ENCODE results near the gene SYNJ1. TPM values are rescaled to one million over a fixed set of nuclear protein-coding genes. Genes with fewer than 3 reads are reported as not detected.

Gene SYNJ1
- polyA plus RNA-seq, 1 donor from 2014 or later = 1.4 TPM

DNA sequence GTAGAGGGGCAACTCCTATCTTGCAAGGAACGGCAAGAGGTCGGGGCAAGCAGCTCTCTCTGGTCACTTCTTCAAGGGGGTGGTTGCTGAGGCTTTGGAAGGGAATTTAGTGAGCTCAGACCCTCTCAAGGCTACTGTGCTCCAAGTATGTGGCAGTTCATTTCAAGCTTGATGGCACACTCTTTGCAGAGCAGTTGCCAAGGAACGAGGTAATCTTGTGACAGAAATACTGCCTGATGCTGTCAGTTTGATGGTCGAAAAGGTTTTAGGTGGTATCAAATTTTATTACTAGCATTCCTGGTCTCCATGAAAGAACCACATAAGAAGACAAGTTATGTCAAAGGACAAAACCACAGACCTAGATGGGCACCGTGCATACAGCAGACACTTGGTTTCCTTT is 128.7 kb downstream of the SYNJ1 start:
- H3K9me3 Mint-ChIP-seq = no peaks in the 10 kb centered on the region
- no peak overlapping the region for H3K4me3 Mint-ChIP-seq
- peak overlapping the region in 1 of 3 donors; percentile 57 for H3K27ac Mint-ChIP-seq
- peaks cover 0 to 5% (median 0%) of the 10 kb centered on the region in 3 donors for H3K4me1 Mint-ChIP-seq
- H3K27me3 Mint-ChIP-seq = no peaks in the 10 kb centered on the region
- H3K36me3 Mint-ChIP-seq = peaks cover 2% of the 10 kb centered on the region

DNA sequence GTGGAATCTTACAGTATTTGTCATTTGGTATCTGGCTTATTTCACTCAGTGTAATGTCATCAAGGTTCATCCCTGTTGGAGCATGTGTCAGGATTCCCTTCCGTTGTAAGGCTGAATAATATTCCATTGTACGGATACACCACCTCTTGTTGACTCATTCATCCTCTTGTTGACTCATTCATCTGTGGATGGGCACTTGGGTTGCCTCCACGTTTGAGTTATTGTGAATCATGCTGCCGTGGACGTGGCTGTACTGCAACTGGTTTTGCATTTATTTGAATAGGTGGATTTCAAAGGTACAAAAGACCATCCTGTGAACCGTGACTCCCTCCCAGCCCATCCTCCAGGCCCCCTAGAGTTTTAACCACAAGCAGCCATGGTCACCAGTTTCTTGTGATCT is 130.6 kb downstream of the SYNJ1 start:
- H3K4me3 Mint-ChIP-seq = no peak overlapping the region
- peak overlapping the region in 1 of 3 donors; percentile 80 for H3K27ac Mint-ChIP-seq
- H3K27me3 Mint-ChIP-seq = no peaks in the 10 kb centered on the region
- no peaks in the 10 kb centered on the region for H3K36me3 Mint-ChIP-seq
- peaks cover 0 to 5% (median 0%) of the 10 kb centered on the region in 3 donors for H3K4me1 Mint-ChIP-seq
- H3K9me3 Mint-ChIP-seq = no peaks in the 10 kb centered on the region

DNA sequence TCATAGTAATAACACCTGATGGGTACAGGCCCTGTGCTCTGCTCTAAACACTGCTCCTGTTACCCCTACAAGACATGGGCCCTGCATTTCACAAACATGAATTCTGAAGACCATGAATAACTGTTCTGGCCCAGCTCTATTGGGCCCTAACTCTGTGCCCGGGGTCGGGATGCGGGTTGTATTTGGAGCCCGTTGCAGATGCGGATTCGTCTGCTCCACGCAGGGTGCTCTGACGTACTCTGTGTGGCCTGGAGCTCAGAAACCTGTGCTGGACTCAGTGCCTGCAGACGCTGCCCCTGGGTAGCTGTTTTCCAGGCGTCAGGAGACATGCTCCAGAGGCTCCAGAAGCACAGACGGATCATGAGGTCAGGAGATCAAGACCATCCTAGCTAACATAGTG is 132.4 kb downstream of the SYNJ1 start:
- no peaks in the 10 kb centered on the region for H3K27me3 Mint-ChIP-seq
- H3K27ac Mint-ChIP-seq = no peak overlapping the region
- peaks cover 0 to 3% (median 0%) of the 10 kb centered on the region in 3 donors for H3K4me1 Mint-ChIP-seq
- no peak overlapping the region for H3K4me3 Mint-ChIP-seq
- no peaks in the 10 kb centered on the region for H3K9me3 Mint-ChIP-seq
- peaks cover 3% of the 10 kb centered on the region for H3K36me3 Mint-ChIP-seq

DNA sequence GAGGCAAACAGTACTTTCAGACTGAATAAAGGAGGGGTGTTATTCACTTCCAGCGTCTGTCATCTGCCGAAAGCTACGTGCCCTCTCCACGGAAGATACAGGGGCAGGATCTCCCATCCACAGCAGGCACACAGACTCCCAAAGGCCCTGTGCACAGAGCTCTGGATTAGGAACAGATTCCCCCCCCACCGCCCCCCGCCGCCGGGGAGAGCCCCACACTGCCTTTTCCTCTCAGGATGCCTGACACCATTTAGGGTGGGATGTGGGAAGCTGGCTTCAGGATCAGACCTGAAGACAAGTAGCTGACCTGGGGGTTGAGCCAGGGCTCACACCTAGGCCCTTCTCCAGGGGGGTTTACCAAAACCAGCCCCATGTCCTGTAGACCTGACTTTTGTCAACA is 134.1 kb downstream of the SYNJ1 start:
- H3K9me3 Mint-ChIP-seq = no peaks in the 10 kb centered on the region
- H3K4me3 Mint-ChIP-seq = no peak overlapping the region
- H3K27ac Mint-ChIP-seq = no peak overlapping the region
- peaks cover 3% of the 10 kb centered on the region for H3K36me3 Mint-ChIP-seq
- no peaks in the 10 kb centered on the region for H3K4me1 Mint-ChIP-seq
- no peaks in the 10 kb centered on the region for H3K27me3 Mint-ChIP-seq

DNA sequence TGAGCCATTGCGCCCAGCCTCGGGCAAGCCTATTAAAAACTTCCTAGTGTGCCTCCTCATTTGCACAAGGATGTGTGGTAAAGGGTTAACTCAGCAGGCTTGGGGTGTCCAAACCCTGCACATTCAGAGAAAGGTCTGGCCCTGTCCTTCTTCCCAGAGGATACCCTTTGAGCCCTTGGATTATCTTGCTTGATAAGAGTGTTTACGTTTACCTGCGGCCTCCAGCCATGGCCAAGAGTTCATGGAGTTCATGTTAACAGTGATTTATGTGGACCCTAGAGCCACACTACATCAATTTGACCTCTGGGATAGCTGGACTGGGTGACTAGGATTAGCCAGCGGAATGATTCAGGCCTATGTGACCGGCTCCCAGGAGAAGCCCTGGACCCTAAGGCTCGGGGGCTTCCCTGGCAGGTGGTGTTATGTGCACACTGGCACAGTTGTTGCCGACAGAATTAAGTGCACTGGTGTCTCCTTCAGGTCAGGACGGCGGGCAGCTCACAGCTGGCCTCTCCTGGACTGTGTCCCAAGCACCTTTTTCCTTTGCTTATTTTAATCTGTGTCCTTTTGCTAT is 134.8 kb downstream of the SYNJ1 start:
- H3K27ac Mint-ChIP-seq = no peak overlapping the region
- H3K9me3 Mint-ChIP-seq = no peaks in the 10 kb centered on the region
- H3K36me3 Mint-ChIP-seq = peaks cover 3% of the 10 kb centered on the region
- H3K4me3 Mint-ChIP-seq = no peak overlapping the region
- no peaks in the 10 kb centered on the region for H3K4me1 Mint-ChIP-seq
- no peaks in the 10 kb centered on the region for H3K27me3 Mint-ChIP-seq

DNA sequence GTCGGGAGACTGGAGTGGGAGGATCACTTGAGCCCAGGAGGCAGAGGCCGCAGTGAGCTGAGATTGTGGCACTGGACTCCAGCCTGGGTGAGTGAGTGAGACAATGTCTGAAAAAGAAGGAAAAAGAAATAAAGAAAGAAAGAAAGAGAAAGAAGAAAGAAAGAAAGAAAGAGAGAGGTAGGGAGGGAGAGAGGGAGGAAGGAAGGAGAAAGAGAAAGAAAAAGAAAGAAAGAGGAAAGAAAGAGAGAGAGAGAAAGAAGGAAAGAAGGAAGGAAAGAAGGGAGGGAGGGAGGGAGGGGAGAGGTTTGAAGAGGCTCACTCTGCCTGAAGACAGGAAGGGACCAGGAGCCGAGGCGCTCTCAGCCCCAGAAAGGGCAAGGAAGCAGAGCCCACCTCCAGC is 137.7 kb downstream of the SYNJ1 start:
- Mint-ChIP-seq H3K4me3 (no peak overlapping the region), H3K4me1 (no peaks in the 10 kb centered on the region), H3K9me3 (no peaks in the 10 kb centered on the region), H3K27me3 (no peaks in the 10 kb centered on the region), H3K36me3 (peaks cover 3% of the 10 kb centered on the region), H3K27ac (no peak overlapping the region)

DNA sequence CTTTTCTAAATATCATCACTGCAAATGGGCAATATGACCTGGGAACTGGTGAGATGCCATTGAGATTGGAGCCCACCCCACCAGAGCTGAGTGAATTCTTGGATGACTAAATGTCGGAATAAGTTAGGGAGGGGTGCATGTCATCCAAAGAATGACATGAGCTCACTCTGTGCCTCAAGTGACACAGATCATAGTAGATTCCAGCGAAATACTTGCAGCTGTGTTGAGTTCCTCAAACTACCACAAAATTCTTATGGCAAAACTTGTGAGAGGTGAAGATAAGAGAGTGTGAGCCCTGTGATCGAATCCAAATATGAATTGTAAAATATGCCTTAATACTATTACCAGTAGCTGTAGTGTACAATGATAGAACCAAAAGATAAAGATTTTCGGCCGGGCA is 140.2 kb downstream of the SYNJ1 start:
- no peaks in the 10 kb centered on the region for H3K9me3 Mint-ChIP-seq
- peaks cover 3% of the 10 kb centered on the region for H3K36me3 Mint-ChIP-seq
- no peak overlapping the region for H3K27ac Mint-ChIP-seq
- H3K27me3 Mint-ChIP-seq = peaks cover 4% of the 10 kb centered on the region
- H3K4me1 Mint-ChIP-seq = no peaks in the 10 kb centered on the region
- H3K4me3 Mint-ChIP-seq = no peak overlapping the region

DNA sequence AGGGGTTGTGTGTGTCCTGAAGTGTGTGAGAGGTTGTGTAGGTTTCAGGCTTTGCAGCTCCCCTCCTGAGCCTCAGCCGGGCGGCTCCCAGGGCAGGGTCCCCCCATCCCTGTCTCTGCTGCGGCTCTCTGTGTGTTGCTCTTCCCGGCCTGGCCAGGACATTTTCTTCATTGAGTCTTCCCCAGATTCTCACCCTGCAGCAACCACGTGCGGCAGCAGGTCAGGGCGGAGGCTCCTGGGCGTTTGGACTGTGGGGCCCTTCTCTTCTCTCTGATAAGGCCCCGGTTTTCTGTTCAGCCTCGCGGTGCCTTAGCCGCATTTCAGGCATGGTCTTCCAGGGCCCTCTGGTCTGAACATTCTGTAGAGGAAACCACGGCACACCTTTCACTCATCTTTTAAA is 140.7 kb downstream of the SYNJ1 start:
- Mint-ChIP-seq H3K9me3 (no peaks in the 10 kb centered on the region), H3K27ac (no peak overlapping the region), H3K4me3 (no peak overlapping the region), H3K27me3 (peaks cover 4% of the 10 kb centered on the region), H3K4me1 (no peaks in the 10 kb centered on the region), H3K36me3 (peaks cover 3% of the 10 kb centered on the region)

DNA sequence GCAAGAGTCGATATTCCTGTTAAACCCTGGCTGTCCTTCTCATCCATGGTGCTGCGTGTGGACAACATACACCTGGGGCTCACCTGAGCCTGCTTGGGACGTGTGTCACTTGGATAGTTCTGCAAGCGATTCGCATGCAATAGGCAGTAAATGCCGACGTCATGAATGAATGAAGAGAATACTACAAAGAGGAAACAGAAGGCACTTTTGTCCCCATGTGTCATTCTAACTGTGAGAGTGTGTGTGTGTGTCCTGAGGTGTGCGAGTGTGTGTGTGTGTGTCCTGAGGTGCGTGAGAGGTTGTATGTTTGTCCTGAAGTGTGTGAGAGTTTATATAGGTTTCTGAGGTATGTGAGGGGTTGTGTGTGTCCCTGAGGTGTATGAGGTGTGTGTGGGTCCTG is 141.8 kb downstream of the SYNJ1 start:
- Mint-ChIP-seq H3K9me3 (no peaks in the 10 kb centered on the region), H3K27me3 (peaks cover 4% of the 10 kb centered on the region), H3K27ac (no peak overlapping the region), H3K4me1 (no peaks in the 10 kb centered on the region), H3K36me3 (peaks cover 2% of the 10 kb centered on the region), H3K4me3 (no peak overlapping the region)

DNA sequence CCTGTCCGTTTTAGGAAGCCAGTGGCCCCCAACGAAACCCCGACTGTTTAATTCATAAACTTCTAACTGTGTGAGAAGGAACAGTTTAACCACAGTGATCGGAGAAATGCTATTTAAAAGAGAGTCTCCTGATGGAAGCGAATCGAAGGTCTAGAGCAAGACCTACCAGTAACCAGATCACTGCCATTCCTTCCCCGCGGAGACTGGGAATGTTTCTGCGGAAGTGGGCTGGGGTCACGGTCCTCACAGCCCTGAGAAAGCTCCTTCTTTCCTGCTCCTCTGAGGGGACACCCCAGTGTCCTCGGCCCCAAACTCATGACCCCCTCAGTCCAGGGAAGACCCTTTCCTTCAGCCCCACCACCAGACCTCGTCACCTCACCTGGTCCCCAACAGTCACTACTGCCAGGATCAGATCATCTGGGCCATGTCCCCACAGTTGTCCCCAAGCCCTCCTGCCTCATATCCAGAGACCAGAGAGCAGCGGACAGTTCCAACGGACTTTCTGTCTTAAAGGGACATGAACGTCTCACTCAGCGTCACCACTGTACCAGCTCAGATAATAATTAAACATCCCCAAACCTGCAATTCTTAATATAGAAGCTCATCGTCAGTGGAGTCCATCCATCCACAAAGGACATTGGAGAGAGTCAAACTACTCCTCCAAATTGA is 142.6 kb downstream of the SYNJ1 start, which contains the start of gene TCP10L:
Gene TCP10L (minus strand): TSS at position 482 of the 669 bp plus-strand sequence. CDS start 1,219 bp downstream, outside the sequence.
- Mint-ChIP-seq H3K27me3 (peaks cover 4% of the 10 kb centered on the region), H3K9me3 (no peaks in the 10 kb centered on the region), H3K27ac (no peak within 1 kb of the TSS), H3K36me3 (no peaks in the 10 kb centered on the region), H3K4me3 (no peak within 1 kb of the TSS), H3K4me1 (no peaks in the 10 kb centered on the region)

DNA sequence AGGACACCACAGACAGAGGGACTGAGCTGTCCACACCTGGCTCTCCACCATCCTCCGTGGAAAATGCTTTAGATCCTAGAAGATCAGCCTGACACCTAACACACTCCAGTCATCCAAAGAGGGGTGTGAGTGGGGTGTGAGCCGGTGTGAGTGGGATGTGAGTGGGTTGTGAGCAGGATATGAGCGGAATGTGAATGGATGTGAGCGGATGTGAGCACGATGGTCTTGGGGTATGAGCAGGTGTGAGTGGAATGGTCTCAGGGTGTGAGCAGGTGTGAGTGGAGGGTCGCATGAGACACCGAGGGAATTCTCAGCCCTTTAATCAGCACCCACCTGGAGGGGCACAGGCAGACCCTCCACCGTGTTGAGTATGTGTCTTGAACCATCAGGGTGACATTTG is 143.3 kb downstream of the SYNJ1 start:
- peaks cover 4% of the 10 kb centered on the region for H3K27me3 Mint-ChIP-seq
- H3K36me3 Mint-ChIP-seq = no peaks in the 10 kb centered on the region
- H3K4me3 Mint-ChIP-seq = no peak overlapping the region
- H3K9me3 Mint-ChIP-seq = no peaks in the 10 kb centered on the region
- H3K4me1 Mint-ChIP-seq = no peaks in the 10 kb centered on the region
- no peak overlapping the region for H3K27ac Mint-ChIP-seq

DNA sequence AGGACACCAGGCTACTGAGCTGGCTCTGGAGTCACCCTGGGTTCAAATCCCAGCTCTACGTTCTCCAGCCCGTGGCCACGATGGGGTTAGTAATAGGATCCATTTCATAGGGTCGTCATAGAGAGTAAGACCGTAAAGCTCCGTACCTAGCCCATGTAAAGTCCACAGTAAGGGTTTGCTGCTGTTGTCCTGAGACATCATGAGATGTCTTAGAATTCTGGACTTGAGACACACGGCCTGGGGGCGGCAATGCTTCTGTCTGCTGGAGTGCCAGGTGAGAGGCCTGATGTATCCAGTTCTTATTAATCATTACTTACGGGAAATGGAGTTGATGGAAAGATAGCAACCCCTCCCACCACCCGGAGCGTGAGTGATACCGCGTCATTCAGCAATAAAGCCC is 146.1 kb downstream of the SYNJ1 start:
- Mint-ChIP-seq H3K27me3 (peaks cover 4% of the 10 kb centered on the region), H3K4me1 (no peaks in the 10 kb centered on the region), H3K4me3 (no peak overlapping the region), H3K9me3 (no peaks in the 10 kb centered on the region), H3K36me3 (no peaks in the 10 kb centered on the region), H3K27ac (no peak overlapping the region)

DNA sequence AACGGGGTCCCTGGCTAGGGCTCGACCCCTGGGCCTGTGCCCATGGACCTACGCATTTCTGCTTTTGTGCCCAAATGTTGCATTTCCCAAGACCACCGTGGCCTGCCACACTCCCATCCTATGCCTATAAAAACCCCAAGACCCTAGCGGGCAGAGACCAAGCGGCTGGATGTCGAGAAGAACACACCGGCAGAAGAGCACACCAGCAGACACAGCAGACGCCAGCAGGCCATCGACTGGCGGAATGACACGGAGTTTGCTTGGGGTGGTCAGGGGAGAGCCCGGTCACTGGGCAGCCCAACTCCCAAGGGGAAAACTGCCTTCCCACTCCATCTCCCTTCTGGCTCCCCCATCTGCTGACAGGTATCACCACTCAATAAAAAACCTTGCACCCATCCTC is 146.9 kb downstream of the SYNJ1 start:
- Mint-ChIP-seq H3K4me1 (no peaks in the 10 kb centered on the region), H3K4me3 (no peak overlapping the region)

More for the DNA sequence above, 146.9 kb downstream of the SYNJ1 start:
- Mint-ChIP-seq H3K9me3 (no peaks in the 10 kb centered on the region), H3K27ac (no peak overlapping the region), H3K36me3 (no peaks in the 10 kb centered on the region), H3K27me3 (peaks cover 4% of the 10 kb centered on the region)
